Measurements from ENCODE around the gene TFAP2D. TPM values are rescaled to one million over a fixed set of nuclear protein-coding genes. Genes with fewer than 3 reads are reported as not detected.

TFAP2D gene
- total RNA-seq, 1 donor from 2014 or later, result not detected

DNA sequence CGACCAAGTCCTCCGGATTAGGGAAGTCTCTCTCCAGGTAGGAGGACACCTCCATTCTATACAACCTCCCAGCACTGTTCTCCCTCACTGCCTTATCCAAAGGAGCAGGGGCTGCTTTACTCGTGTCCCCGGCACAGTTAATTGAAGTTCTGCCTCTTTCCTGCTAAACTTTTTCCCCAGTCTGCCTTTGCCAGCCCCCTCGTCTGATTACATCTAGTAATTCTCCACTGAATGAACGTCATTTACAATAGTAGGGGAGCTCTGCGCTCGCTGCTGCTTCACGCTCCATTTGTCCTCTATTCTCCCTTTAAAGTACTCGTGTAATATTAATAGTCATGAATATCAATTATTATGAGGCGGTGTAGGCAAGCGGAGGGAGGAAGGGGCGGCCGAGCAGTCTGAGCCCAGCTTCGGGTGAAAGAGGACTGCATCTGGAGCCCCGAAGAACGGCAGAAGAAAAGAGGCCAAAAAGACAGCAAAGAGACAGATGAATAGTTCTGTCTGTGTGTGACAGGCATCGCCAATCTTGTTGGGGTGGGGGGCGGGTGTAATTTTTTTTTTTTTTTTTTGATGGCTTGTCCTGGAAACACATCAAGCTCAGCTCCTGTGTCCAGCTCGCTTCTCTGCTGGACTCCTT lies 108.2 kb downstream of the TFAP2D start:
- peaks cover 1% of the 10 kb centered on the region for H3K36me3 Mint-ChIP-seq (ENCODE audit: low read depth)
- H3K27me3 Mint-ChIP-seq, result peaks cover 84% of the 10 kb centered on the region
- ATAC-seq (ENCODE audit: low read depth), result no peak
- intact Hi-C loops (cut with micrococcal nuclease), result no loop called here
- no peak overlapping the region for H3K27ac Mint-ChIP-seq
- DNase-seq, result no peak
- peaks cover 17% of the 10 kb centered on the region for H3K4me1 Mint-ChIP-seq
- no peak overlapping the region for H3K4me3 Mint-ChIP-seq
- ChIA-PET POLR2A (no interaction called here), CTCF (no interaction called here)
- TF ChIP-seq, protein P1, sequence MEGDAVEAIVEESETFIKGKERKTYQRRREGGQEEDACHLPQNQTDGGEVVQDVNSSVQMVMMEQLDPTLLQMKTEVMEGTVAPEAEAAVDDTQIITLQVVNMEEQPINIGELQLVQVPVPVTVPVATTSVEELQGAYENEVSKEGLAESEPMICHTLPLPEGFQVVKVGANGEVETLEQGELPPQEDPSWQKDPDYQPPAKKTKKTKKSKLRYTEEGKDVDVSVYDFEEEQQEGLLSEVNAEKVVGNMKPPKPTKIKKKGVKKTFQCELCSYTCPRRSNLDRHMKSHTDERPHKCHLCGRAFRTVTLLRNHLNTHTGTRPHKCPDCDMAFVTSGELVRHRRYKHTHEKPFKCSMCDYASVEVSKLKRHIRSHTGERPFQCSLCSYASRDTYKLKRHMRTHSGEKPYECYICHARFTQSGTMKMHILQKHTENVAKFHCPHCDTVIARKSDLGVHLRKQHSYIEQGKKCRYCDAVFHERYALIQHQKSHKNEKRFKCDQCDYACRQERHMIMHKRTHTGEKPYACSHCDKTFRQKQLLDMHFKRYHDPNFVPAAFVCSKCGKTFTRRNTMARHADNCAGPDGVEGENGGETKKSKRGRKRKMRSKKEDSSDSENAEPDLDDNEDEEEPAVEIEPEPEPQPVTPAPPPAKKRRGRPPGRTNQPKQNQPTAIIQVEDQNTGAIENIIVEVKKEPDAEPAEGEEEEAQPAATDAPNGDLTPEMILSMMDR (IDR thresholded peaks at IDR 0.05), result no peak
- H3K9me3 Mint-ChIP-seq, result no peaks in the 10 kb centered on the region

DNA sequence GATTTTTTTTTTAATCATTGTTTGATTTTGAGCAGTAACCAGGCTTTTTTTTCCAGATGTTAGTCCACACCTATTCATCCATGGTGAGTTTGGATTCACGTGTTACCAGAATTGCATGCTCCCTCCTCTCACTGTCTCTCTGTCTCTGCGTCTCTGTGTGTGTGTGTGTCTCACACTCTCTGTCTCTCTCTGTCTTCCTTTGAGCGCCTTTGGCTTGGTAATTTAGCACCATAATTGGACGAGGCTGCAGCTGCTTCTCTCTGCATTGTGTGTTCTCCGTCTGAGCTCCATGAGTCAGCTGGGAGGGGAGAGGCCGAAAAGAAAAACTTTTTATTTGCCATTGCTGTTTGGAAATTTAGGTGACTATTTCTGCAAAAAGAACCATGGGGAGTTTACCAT lies 108.8 kb downstream of the TFAP2D start:
- no peak overlapping the region for H3K4me3 Mint-ChIP-seq
- DNase-seq (no peak), ATAC-seq (ENCODE audit: low read depth) (no peak)
- TF ChIP-seq, protein P1 (IDR thresholded peaks at IDR 0.05), result no peak
- ChIA-PET CTCF (no interaction called here), POLR2A (no interaction called here)
- no peak overlapping the region for H3K27ac Mint-ChIP-seq
- peaks cover 1% of the 10 kb centered on the region for H3K36me3 Mint-ChIP-seq (ENCODE audit: low read depth)
- H3K9me3 Mint-ChIP-seq, result no peaks in the 10 kb centered on the region
- H3K27me3 Mint-ChIP-seq, result peaks cover 86% of the 10 kb centered on the region
- H3K4me1 Mint-ChIP-seq, result peaks cover 17% of the 10 kb centered on the region
- intact Hi-C loops (cut with micrococcal nuclease), result no loop called here

Other genes starting within 250 kb of the TFAP2D start
- gene TFAP2B, start 105.3 kb downstream of the TFAP2D start, total RNA-seq, result not detected in 2 replicates

All from activated B cell treated with CpG ODN at 0.5 μM for 24 hours (primary cell).